Muscle of leg (tissue), 11 donors: ENCODE data around the gene MEG3. TPM values are rescaled to one million over a fixed set of nuclear protein-coding genes. Genes with fewer than 3 reads are reported as not detected.

Experiments
- DNase-seq: peaks from one replicate; pipeline ENCODE4 v3.0.0; 2013
- H3K27ac ChIP-seq: one replicate; pipeline ENCODE4 v1.5.1; 2013; ENCODE audit warnings: mild to moderate bottlenecking, low read length, control low read depth
- H3K27me3 ChIP-seq: one replicate; pipeline ENCODE4 v1.6.1; 2013; ENCODE audit warnings: low read length; ENCODE audit not compliant: control insufficient read depth, insufficient read depth
- H3K36me3 ChIP-seq: one replicate; pipeline ENCODE4 v1.6.1; 2013; ENCODE audit warnings: low read length; ENCODE audit not compliant: control insufficient read depth, insufficient read depth
- H3K4me1 ChIP-seq: one replicate; pipeline ENCODE4 v1.6.1; 2013; ENCODE audit warnings: low read length; ENCODE audit not compliant: control insufficient read depth, insufficient read depth
- H3K4me3 ChIP-seq: one replicate; pipeline ENCODE4 v1.5.1; 2013; ENCODE audit warnings: low read length, control low read depth
- H3K9me3 ChIP-seq: replicated peaks from 2 replicates; pipeline ENCODE4 v1.6.1; 2013; ENCODE audit warnings: low read depth, low read length; ENCODE audit not compliant: control insufficient read depth
- WGBS: methylation state at CpG from one replicate; pipeline ENCODE4 v1.1.5; 2013; ENCODE audit warnings: missing lambda C conversion rate; ENCODE audit not compliant: insufficient coverage; 5-methylcytosine and 5-hydroxymethylcytosine counted together
- polyA plus RNA-seq, 8 donors: library from polyadenylated mRNA; unstranded; fragments of 120-200 nt; gene quantifications; one replicate each; pipeline versions ENCODE4 v1.2.1 to v1.2.3, GENCODE V29; 2013; ENCODE audit warnings: inconsistent platforms in 1 of 8, low replicate concordance in 1 of 8; ENCODE audit not compliant: insufficient read length in 8 of 8, insufficient read depth in 1 of 8
- total RNA-seq: library from RNA; stranded (reverse); fragments of 120-200 nt; gene quantifications from one replicate; pipeline ENCODE4 v1.2.4, GENCODE V29; 2013

MEG3 gene
- total and polyA plus RNA-seq, 9 donors = 2,107 to 7,026 (median 3,453) TPM

DNA sequence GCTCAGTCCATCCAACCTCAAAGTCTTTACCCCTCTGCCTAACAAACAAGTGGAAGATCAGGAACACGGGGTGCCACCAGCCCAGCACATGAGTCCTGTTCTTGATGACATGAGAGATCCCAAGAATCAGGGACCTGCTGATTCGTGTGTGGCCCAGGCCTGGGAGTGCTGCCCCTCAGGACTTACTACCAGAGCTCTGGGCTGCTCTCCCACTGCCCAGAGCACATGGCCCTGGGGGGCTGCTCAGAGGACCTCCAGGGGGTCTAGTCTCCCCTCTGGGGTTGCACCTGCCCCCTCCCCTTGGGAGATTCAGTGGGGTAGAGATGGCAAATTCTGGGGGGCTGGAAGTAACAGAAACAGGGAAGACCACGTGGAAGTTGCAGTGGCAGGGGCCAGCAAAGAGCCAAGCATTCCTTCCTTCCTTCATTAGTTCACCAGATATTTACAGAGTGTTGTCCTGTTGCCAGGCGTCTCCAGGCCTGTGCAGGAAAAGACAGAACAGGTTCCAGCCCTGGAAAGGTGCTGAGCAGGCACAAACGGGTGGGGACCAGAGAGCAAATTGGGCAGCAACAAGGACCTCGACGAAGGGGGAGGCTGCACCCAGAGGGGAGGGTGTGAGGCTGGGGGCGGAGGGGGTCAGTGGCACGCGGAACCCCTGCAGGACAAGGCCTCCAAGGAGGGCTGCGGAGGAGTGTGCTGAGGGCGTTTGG, 45.1 kb upstream of the MEG3 start:
- DNase-seq = peak; percentile 65
- Histone ChIP-seq H3K27ac (peak overlapping the region; percentile 85), H3K4me3 (no peak overlapping the region), H3K27me3 (no peaks in the 10 kb centered on the region), H3K4me1 (peaks cover 91% of the 10 kb centered on the region), H3K9me3 (no peaks in the 10 kb centered on the region), H3K36me3 (no peaks in the 10 kb centered on the region)
- WGBS = 64% methylated on average over 6 of the region's 12 CpGs

DNA sequence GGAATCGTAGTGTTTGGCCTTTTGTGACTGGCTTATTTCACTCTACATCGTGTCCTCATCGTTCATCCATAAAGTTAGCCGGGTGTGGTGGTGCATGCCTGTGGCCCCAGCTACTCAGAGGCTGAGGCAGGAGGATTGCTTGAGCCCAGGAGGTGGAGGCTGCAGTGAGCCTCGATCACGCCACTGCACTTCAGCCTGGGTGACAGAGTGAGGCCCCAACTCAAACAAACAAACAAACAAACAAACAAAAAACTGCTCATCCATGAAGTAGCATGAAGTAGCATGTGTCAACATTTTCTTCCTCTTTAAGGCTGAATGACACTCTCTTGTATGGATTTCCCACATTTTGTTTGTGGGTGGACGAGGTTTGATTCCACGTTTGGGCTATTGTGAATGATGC, 44.0 kb upstream of the MEG3 start:
- DNase-seq = no peak
- Histone ChIP-seq H3K27ac (peak overlapping the region; percentile 85), H3K27me3 (no peaks in the 10 kb centered on the region), H3K36me3 (no peaks in the 10 kb centered on the region), H3K4me3 (no peak overlapping the region), H3K4me1 (peaks cover 89% of the 10 kb centered on the region), H3K9me3 (no peaks in the 10 kb centered on the region)
- 94% methylated on average over 3 of the region's 8 CpGs for WGBS

DNA sequence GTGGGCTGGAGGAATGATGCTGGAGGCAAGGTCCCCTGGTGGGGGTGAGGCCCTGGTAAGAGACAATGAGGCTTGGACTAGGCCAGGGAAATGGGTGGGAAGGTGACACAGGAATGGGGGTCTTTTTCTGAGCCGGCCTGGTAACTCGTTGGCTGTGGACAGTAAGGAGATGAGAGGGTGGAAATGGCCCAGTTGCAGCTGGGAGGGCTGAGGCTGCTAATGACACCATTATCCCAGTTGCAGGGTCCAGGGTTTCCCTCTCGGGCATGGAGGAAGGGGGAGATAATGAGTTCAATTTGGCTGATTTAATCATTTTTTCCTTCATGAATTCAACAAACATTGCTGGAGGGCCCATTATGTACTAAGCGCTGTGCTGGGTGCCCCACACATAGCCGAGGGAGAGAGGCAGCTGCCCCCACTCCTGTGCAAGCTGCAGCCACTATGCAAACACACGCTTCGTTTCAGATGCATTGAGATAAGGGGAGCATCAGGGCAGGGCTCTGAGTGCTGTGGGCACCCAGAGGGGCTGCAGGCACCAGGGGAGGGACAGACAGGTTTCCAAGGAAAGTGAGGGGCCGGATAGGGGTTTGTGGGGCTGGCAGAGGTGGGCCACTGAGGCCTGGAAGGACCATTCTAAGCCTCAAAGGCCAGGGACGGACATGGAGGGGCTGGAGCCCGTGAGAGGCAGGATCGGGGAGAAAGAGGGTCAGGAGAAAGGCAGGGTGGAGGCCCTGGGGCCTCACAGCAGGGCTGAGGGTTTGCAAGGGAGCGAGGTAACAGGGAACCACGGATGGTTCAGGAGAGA, 43.2 kb upstream of the MEG3 start:
- Histone ChIP-seq H3K27me3 (no peaks in the 10 kb centered on the region), H3K4me1 (peaks cover 89% of the 10 kb centered on the region), H3K36me3 (no peaks in the 10 kb centered on the region), H3K27ac (peak overlapping the region; percentile 67), H3K4me3 (no peak overlapping the region), H3K9me3 (no peaks in the 10 kb centered on the region)
- WGBS = 70% methylated on average over 10 of the region's 13 CpGs
- DNase-seq = no peak

DNA sequence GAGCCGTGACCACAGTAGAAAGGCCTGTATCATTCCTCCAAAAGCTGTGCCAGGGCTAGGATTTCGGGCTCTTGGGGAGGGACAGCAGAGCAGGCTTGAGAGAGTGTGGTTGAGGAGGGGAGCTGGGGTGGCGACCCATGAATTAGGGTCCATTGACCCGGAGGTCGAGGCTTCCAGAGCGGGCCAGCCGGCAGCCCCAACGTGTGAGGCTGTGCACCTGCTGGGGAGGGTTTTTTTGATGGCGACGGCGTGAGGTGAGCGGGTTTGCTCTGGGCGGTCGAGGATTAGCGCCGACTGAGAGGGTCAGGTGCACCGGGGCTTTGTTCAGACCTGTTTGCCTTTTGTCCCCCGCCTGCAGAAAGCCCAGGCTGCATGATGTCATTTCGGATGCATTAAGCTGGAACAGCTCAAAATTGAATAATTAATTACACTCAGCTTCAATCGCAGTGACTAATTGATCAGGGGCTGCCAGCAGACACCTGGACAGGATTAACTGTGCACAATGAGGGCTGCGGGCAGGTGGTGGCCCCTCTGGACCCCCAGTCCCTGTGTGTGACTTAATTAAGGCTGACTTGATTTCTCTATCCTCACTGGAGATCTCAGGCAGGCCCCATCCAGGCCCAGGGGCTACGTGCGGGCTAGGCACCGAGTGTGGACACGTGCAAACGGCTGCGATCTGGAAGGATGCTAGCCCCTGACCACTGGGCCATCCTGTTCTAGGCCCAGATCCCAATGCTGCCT, 42.1 kb upstream of the MEG3 start:
- no peaks in the 10 kb centered on the region for H3K27me3 ChIP-seq
- WGBS = 81% methylated on average over 23 of the region's 27 CpGs
- no peak overlapping the region for H3K4me3 ChIP-seq
- peaks cover 86% of the 10 kb centered on the region for H3K4me1 ChIP-seq
- no peak for DNase-seq
- H3K27ac ChIP-seq = peak overlapping the region; percentile 67
- H3K9me3 ChIP-seq = no peaks in the 10 kb centered on the region
- no peaks in the 10 kb centered on the region for H3K36me3 ChIP-seq

DNA sequence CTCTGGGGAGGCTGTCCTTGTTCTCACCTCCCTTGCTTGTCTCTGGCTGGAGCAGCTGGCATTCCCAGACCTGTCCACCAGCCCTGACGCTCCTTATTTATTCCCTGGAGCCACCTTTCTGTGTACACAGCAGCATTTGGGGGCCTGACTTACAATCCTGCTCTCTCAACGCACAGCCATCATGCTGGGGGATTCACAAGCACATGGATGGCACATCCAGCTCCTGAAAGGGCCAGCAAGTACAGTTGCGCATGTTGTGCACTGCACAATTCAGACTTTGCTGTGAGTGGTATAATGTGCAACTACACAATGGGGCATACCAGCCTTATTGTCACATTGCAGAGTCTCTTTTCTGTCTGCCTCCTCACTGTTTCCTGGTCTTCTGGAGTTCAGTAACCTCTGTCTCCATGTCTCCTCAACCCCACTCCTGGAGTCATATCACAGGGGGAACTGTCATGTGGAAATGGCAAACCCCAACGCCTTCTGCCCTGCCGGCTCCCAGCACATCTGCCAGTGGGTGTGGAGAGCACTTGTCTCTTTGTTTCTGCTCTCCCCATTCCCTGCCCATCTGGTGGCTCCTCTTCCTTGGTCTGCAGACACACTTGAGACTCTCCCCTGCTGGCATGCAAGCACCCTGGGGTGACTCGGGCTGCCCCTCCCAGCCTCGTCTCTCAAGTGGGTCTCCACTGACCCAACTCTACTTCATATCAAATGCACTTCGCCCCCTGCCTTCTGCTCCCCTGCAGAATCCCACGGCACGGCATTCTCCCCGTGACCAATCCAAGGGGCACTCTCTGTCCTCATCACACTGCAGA, 41.2 kb upstream of the MEG3 start:
- H3K27me3 ChIP-seq = no peaks in the 10 kb centered on the region
- H3K9me3 ChIP-seq = peaks cover 4% of the 10 kb centered on the region
- DNase-seq = no peak
- H3K4me3 ChIP-seq = no peak overlapping the region
- peaks cover 86% of the 10 kb centered on the region for H3K4me1 ChIP-seq
- 93% methylated on average over 9 of the region's 11 CpGs for WGBS
- H3K27ac ChIP-seq = peak overlapping the region; percentile 67
- no peaks in the 10 kb centered on the region for H3K36me3 ChIP-seq

DNA sequence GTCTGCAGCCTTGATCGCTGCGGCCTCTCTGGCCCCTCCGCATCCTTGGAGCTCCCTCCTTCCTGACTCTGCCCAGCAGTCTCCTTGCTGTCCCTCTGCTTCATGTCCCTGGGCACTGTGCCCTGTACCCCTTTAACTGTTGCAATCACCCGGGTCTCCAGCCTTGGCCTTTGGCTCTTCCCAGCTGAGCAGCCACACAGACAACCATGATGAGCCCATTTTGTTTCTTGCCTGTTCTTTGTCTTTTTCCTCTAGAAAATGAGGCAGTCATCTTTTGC, 40.6 kb upstream of the MEG3 start:
- H3K4me1 ChIP-seq = peaks cover 86% of the 10 kb centered on the region
- H3K9me3 ChIP-seq = peaks cover 4% of the 10 kb centered on the region
- 86% methylated on average over 4 of the region's 4 CpGs for WGBS
- H3K36me3 ChIP-seq = no peaks in the 10 kb centered on the region
- DNase-seq = no peak
- H3K27ac ChIP-seq = peak overlapping the region; percentile 9
- H3K27me3 ChIP-seq = no peaks in the 10 kb centered on the region
- no peak overlapping the region for H3K4me3 ChIP-seq

DNA sequence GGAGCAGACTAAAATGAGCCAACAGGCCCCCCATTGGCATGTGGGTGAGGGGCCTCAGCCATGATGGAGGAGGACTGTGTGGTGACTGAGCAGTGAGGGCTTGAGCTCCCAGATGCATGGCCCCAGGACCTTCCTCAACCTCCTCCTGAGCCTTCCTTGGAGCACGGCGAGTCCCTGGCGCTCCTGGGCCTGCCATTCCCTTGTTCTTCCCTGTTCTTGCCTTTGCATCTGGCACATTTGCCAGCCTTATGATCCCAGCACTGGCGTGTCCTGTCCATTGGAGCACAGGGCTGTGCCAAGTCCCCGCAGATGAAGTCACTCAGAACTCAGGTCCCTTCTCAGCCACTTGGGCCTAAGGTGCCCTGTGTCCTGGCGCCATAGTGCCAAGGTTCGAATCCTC, 40.3 kb upstream of the MEG3 start:
- H3K27me3 ChIP-seq = no peaks in the 10 kb centered on the region

DNA sequence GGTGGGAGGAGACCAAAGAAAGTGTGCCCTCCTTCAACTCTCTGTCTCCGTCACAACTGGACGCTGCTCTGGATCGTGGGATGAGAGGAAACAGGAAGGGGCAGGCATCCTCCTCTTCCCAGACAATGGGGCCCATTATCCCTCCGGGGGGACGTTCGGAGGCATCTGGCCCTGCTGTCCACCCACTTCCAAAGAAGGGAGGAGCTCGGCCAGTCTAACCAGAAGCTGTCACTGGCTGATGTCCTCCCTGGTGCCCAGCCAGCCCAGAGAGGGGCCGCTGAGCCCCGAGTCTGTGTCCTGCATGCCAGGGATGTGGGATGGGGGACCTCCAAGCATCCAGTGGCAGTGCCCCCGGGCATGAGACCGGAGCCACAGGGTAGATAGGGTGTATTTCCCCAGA, 39.8 kb upstream of the MEG3 start:
- Histone ChIP-seq H3K36me3 (no peaks in the 10 kb centered on the region), H3K4me1 (peaks cover 86% of the 10 kb centered on the region), H3K9me3 (peaks cover 4% of the 10 kb centered on the region), H3K27ac (peak overlapping the region; percentile 63), H3K27me3 (no peaks in the 10 kb centered on the region), H3K4me3 (no peak overlapping the region)
- peak; percentile 48 for DNase-seq
- 66% methylated on average over 3 of the region's 11 CpGs for WGBS

More for the DNA sequence above, 40.3 kb upstream of the MEG3 start:
- no peak for DNase-seq
- Histone ChIP-seq H3K4me1 (peaks cover 86% of the 10 kb centered on the region), H3K27ac (peak overlapping the region; percentile 63), H3K9me3 (peaks cover 4% of the 10 kb centered on the region), H3K4me3 (no peak overlapping the region), H3K36me3 (no peaks in the 10 kb centered on the region)
- WGBS = 93% methylated on average over 6 of the region's 7 CpGs

DNA sequence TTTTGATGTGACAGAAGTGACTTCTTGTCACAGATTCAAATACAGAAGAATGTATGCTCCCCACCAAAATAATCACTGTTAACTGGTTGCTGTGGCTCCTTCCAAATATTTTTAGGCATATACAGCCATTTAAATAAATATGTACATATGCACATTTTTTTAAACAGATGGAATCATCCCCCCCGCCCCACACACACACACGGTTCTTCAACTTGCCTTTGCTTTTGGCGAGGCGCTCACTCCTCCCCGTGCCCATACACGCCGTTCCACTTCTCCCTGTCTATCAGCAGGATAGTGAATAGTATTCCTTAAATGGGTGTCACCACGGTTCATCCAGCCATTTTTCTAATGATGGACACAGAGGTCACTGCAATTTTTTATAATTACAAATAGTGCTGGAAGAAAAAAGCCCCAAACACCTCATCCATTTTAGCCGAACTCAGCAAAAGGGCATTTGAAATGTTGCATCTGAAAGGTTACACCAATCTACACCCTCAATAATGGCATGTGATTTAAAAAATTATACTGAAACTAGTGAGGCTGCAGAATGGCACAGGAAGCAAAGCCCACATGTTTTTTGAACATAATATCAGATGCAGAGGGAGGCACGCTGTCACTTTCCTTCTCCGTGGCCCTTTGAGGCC, 39.2 kb upstream of the MEG3 start:
- 55% methylated on average over 2 of the region's 11 CpGs for WGBS
- Histone ChIP-seq H3K4me1 (peaks cover 91% of the 10 kb centered on the region), H3K27ac (peak overlapping the region; percentile 63), H3K9me3 (peaks cover 4% of the 10 kb centered on the region), H3K36me3 (no peaks in the 10 kb centered on the region), H3K27me3 (no peaks in the 10 kb centered on the region), H3K4me3 (no peak overlapping the region)
- no peak for DNase-seq
